K562 (cell line): ENCODE results near the gene TMPRSS7. TPM values are rescaled to one million over a fixed set of nuclear protein-coding genes. Genes with fewer than 3 reads are reported as not detected.

ENCODE experiments used
- ATAC-seq: fragments of 200-7000 bp; cut with Tn5 transposase; 3 replicates; pipeline ENCODE4 v1.9.1; 2020; ENCODE audit warnings: moderate library complexity
- BruUV-seq: library from RNA; stranded (reverse); fragments of 400-500 nt; replicated peaks from 2 replicates; lab custom pipeline; 2021; lab: Mats Ljungman, UMichigan
- CTCF ChIA-PET: fragments of 300-600 bp; formaldehyde crosslinking; extraction: SDS; loops from one replicate; lab custom pipeline; 2021; ENCODE audit warnings: low intra/inter-chr PET ratio; lab: Yijun Ruan, JAX
- POLR2A ChIA-PET: fragments of 300-600, 350-650 bp; sonication (Branson Sonifier 250); formaldehyde crosslinking; extraction: SDS; loops from one replicate; lab custom pipeline; 2021; ENCODE audit warnings: antibody characterized with exemption, inconsistent platforms; lab: Yijun Ruan, JAX
- DNase-seq, 4 experiments: peaks; one replicate each; pipeline versions ENCODE4 v3.0.0 to v3.0.0-alpha.2; 2011 to 2018; ENCODE audit warnings: low spot score in 3 of 4, mixed read lengths in 3 of 4; ENCODE audit errors: extremely low read depth in 1 of 4
- FAIRE-seq: peaks from 2 replicates; lab custom pipeline; 2011; peaks lifted over from hg19 to GRCh38; lab: Jason Lieb, UNC
- H2AFZ ChIP-seq: 2 replicates; pipeline ENCODE4 v1.6.0; 2011; ENCODE audit warnings: low read depth, low read length, control low read depth, inconsistent platforms
- H3K27ac ChIP-seq: fragments of 200-600 bp; 3 replicates; pipeline ENCODE4 v1.8.0; 2011; ENCODE audit warnings: low read depth, mild to moderate bottlenecking, control low read depth, inconsistent platforms, low read length, moderate library complexity, mixed read lengths; ENCODE audit errors: extremely low read depth
- H3K27me3 ChIP-seq, 2 experiments: fragments of 300-600 bp in 1 of 2; 2 replicates in 1 of 2; 3 replicates in 1 of 2; pipeline versions ENCODE4 v1.6.0 to v1.8.0; 2011; ENCODE audit warnings: inconsistent platforms in 2 of 2, low read length in 2 of 2, mild to moderate bottlenecking in 1 of 2, mixed read lengths in 1 of 2, moderate library complexity in 1 of 2; ENCODE audit not compliant: control insufficient read depth in 2 of 2, insufficient read depth in 2 of 2
- H3K36me3 ChIP-seq: fragments of 300-600 bp; 3 replicates; pipeline ENCODE4 v1.8.0; 2011; ENCODE audit warnings: mild to moderate bottlenecking, low read length, inconsistent platforms; ENCODE audit not compliant: control insufficient read depth, insufficient read depth
- H3K4me1 ChIP-seq, 2 experiments: fragments of 200-600 bp in 1 of 2; replicated peaks in 1 of 2; 2 replicates in 1 of 2; 3 replicates in 1 of 2; pipeline versions ENCODE4 v1.5.1 to v1.8.0; 2011; ENCODE audit warnings: inconsistent platforms in 2 of 2, low read length in 2 of 2, mild to moderate bottlenecking in 1 of 2, mixed read lengths in 1 of 2, moderate library complexity in 1 of 2; ENCODE audit not compliant: control insufficient read depth in 2 of 2, insufficient read depth in 2 of 2
- H3K4me2 ChIP-seq: 2 replicates; pipeline ENCODE4 v1.6.1; 2011; ENCODE audit warnings: low read length, control low read depth, inconsistent platforms, mixed read lengths; ENCODE audit not compliant: insufficient read depth
- H3K4me3 ChIP-seq: fragments of 200-600 bp; sonication (generic), shearing (Covaris generic); 2 replicates; pipeline ENCODE4 v1.5.1; 2016; ENCODE audit warnings: control low read depth, inconsistent platforms
- H3K79me2 ChIP-seq: fragments of 200-600 bp; 3 replicates; pipeline ENCODE4 v1.8.0; 2011; ENCODE audit warnings: low read length, inconsistent platforms; ENCODE audit not compliant: control insufficient read depth, insufficient read depth
- H3K9ac ChIP-seq, 2 experiments: 2 replicates each; pipeline versions ENCODE4 v1.6.0 to v1.6.1; 2011; ENCODE audit warnings: low read depth in 2 of 2, low read length in 2 of 2, control low read depth in 1 of 2, inconsistent platforms in 1 of 2, mild to moderate bottlenecking in 1 of 2, mixed read lengths in 1 of 2; ENCODE audit not compliant: insufficient read depth in 1 of 2
- H3K9me1 ChIP-seq: one replicate; pipeline ENCODE4 v1.6.0; 2011; ENCODE audit warnings: inconsistent platforms, mild to moderate bottlenecking, low read length, moderate library complexity; ENCODE audit not compliant: control insufficient read depth, insufficient read depth
- H3K9me3 ChIP-seq: replicated peaks from 2 replicates; pipeline ENCODE4 v1.5.1; 2011; ENCODE audit warnings: low read depth, low read length, inconsistent platforms; ENCODE audit not compliant: control insufficient read depth, insufficient read depth
- H4K20me1 ChIP-seq: replicated peaks from 2 replicates; pipeline ENCODE4 v1.6.1; 2011; ENCODE audit warnings: low read length, inconsistent platforms, mixed read lengths; ENCODE audit not compliant: control insufficient read depth, insufficient read depth
- BACH1 ChIP-seq: fragments of 200-800 bp; sonication (Bioruptor generic); IDR thresholded peaks from 2 replicates; pipeline ENCODE4 v1.6.1; 2016; ENCODE audit warnings: missing genetic modification characterization, missing compliant biosample characterization
- CGGBP1 ChIP-seq: fragments of 250-450 bp; sonication (Bioruptor Pico); IDR thresholded peaks from 2 replicates; pipeline ENCODE4 v1.9.0; 2021; ENCODE audit warnings: mild to moderate bottlenecking
- ETV6 ChIP-seq, 3 experiments: fragments of 150-350 bp in 1 of 3; sonication (generic) in 1 of 3; formaldehyde crosslinking in 1 of 3; IDR thresholded peaks; 2 replicates each; pipeline versions ENCODE4 v1.6.1 to v1.8.0; 2014 to 2022; ENCODE audit warnings: borderline replicate concordance in 2 of 3, low read depth in 2 of 3, antibody characterized with exemption in 1 of 3, low read length in 1 of 3, mild to moderate bottlenecking in 1 of 3, missing genetic modification reagents in 1 of 3
- HMBOX1 ChIP-seq: sonication (generic); IDR thresholded peaks from 2 replicates; pipeline ENCODE4 v1.6.1; 2016
- NCOA2 ChIP-seq, 2 experiments: fragments of 450-650 bp; IDR thresholded peaks; 2 replicates each; pipeline ENCODE4 v1.6.1; 2018; ENCODE audit warnings: mild to moderate bottlenecking in 2 of 2, moderate library complexity in 1 of 2; ENCODE audit not compliant: partially characterized antibody in 2 of 2
- NR2C1 ChIP-seq, 2 experiments: fragments of 450-650 bp; IDR thresholded peaks; 2 replicates each; pipeline ENCODE4 v1.6.1; 2017; ENCODE audit warnings: mild to moderate bottlenecking in 2 of 2, antibody characterized with exemption in 1 of 2, inconsistent platforms in 1 of 2, missing compliant biosample characterization in 1 of 2, missing genetic modification characterization in 1 of 2
- PRMT5 ChIP-seq: sonication (generic); formaldehyde crosslinking; IDR thresholded peaks from 2 replicates; pipeline ENCODE4 v1.5.0; 2020; ENCODE audit warnings: missing genetic modification reagents
- RFX5 ChIP-seq: IDR thresholded peaks from 2 replicates; pipeline ENCODE4 v1.6.1; 2011; ENCODE audit warnings: low read depth, mild to moderate bottlenecking, improper control_type of control experiment, low read length
- SP2 ChIP-seq: IDR thresholded peaks from 2 replicates; pipeline ENCODE4 v1.6.1; 2011; ENCODE audit warnings: mild to moderate bottlenecking, low read depth, low read length, moderate library complexity; ENCODE audit not compliant: poor library complexity, severe bottlenecking; ENCODE audit errors: extremely low read depth
- whole genome bisulfite sequencing: fragments of 100-300 bp; shearing (Covaris generic); methylation state at CpG from one replicate; pipeline ENCODE4 v1.1.6; 2016; ENCODE audit warnings: low coverage, mixed read lengths; ENCODE audit not compliant: insufficient coverage; ENCODE audit errors: missing lambda C conversion rate; 5-methylcytosine and 5-hydroxymethylcytosine counted together
- in situ Hi-C: fragments of 300-500 bp; cut with MboI; formaldehyde crosslinking; loops from 4 replicates; pipeline ENCODE4 v1.15.0; 2018; ENCODE audit warnings: inconsistent platforms, mixed read lengths
- intact Hi-C: fragments of 100-400 bp; cut with micrococcal nuclease; formaldehyde crosslinking; loops from 2 replicates; pipeline ENCODE4 v1.14.2; 2022
- polyA plus RNA-seq, 8 experiments: library from polyadenylated mRNA; depleted of rRNA in 4 of 8; stranded (reverse) in 5 of 8; unstranded in 3 of 8; fragments of >200 nt; fragmentation: Nextera tagmentation in 2 of 8; fragmentation: Illumina TruSeq in 1 of 8; extraction: Ambion mirVana in 2 of 8; extraction: Trizol in 1 of 8; gene quantifications; 2 replicates each; pipeline versions ENCODE4 v1.2.1 to v1.2.3, GENCODE V29; 2011 to 2014; ENCODE audit warnings: inconsistent platforms in 1 of 8, missing spikeins in 1 of 8
- total RNA-seq, 7 experiments: library from RNA; depleted of rRNA in 6 of 7; stranded (reverse); fragments of >200 nt in 6 of 7; fragmentation: Illumina TruSeq in 2 of 7; extraction: Trizol in 2 of 7; gene quantifications; 2 replicates each; pipeline versions ENCODE4 v1.2.1 to v1.2.3, GENCODE V29; 2011 to 2021; ENCODE audit warnings: low replicate concordance in 1 of 7
- TF ChIP-seq, protein P1 (sequence below): fragments of 450-650 bp; formaldehyde crosslinking; IDR thresholded peaks from 2 replicates; pipeline ENCODE4 v1.4.0; 2020; ENCODE audit warnings: mild to moderate bottlenecking

The TMPRSS7 gene
- total and polyA plus RNA-seq, 9 of the 15 experiments (the other 6 are each of a cell fraction or from before 2014, with no cell fraction given): not detected

DNA sequence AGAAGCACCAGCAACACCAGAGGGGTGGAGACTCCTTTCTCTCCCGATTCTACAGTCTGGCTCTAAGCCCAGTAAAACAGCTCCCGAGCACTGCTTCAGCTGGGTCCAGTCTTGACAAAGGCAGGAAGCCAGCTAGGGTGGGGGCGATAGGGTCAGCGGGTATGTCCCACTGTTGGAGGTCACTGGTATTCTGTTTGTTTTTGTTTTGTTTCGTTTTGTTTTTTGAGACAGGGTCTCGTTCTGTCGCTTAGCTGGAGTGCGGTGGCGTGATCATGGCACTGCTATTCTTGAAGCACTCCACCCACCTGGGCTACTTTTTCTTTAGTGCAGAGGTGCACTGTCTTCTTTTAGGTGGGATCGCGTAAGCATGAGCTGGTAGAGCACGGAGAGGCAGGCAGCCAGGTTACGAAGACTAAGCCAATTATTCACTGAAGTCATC, 82.2 kb downstream of the TMPRSS7 start:
- FAIRE-seq (no peak), ATAC-seq (no peak), DNase-seq (no peak)
- H3K4me3 ChIP-seq: no peak overlapping the region
- intact Hi-C loops (no loop called here), in situ Hi-C loops (loop anchor here (25.0 kb wide), 1 partner anchor 396 kb away; no protein-coding TSS in a partner anchor)
- H2AFZ ChIP-seq: no peak overlapping the region
- H3K27ac ChIP-seq: no peak overlapping the region
- no peak overlapping the region for H3K4me2 ChIP-seq
- BruUV-seq: no TSS peak
- no peaks in the 10 kb centered on the region for H3K79me2 ChIP-seq
- ChIA-PET CTCF (no interaction called here), POLR2A (no interaction called here)
- H3K9me3 ChIP-seq: no peaks in the 10 kb centered on the region
- 72% methylated on average over 12 of the region's 13 CpGs for WGBS
- H3K9ac ChIP-seq: no peak overlapping the region
- H4K20me1 ChIP-seq: no peaks in the 10 kb centered on the region
- 0 out of 3 replicates have a peak, but pooled peaks cover 2% of the 10 kb centered on the region for H3K36me3 ChIP-seq
- no peaks in the 10 kb centered on the region for H3K4me1 ChIP-seq
- TF ChIP-seq NCOA2 (IDR thresholded peaks at IDR 0.05; ENCODE audit: partially characterized antibody in 2 of 2): no peak
- TF ChIP-seq RFX5: no peak
- TF ChIP-seq BACH1 (tag): no peak
- TF ChIP-seq SP2: no peak
- TF ChIP-seq, protein P1, sequence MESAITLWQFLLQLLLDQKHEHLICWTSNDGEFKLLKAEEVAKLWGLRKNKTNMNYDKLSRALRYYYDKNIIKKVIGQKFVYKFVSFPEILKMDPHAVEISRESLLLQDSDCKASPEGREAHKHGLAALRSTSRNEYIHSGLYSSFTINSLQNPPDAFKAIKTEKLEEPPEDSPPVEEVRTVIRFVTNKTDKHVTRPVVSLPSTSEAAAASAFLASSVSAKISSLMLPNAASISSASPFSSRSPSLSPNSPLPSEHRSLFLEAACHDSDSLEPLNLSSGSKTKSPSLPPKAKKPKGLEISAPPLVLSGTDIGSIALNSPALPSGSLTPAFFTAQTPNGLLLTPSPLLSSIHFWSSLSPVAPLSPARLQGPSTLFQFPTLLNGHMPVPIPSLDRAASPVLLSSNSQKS (CRISPR knock-in tag): no peak
- no peak for TF ChIP-seq HMBOX1
- TF ChIP-seq ETV6 (IDR thresholded peaks at IDR 0.05; ENCODE audit: borderline replicate concordance in 1 of 2, low read depth in 2 of 2, low read length in 1 of 2): no peak
- TF ChIP-seq ETV6 (CRISPR knock-in tag; IDR thresholded peaks at IDR 0.05; ENCODE audit: borderline replicate concordance): no peak
- no peak for TF ChIP-seq NR2C1 (IDR thresholded peaks at IDR 0.05)
- TF ChIP-seq NR2C1 (tag; IDR thresholded peaks at IDR 0.05): no peak
- TF ChIP-seq PRMT5 (CRISPR knock-in tag): no peak
- no peak for TF ChIP-seq CGGBP1 (CRISPR knock-in tag)
- no peaks in the 10 kb centered on the region for H3K27me3 ChIP-seq
- no peaks in the 10 kb centered on the region for H3K9me1 ChIP-seq
